HepG2 (cell line): ENCODE data around the gene KRTAP10-4. TPM values are rescaled to one million over a fixed set of nuclear protein-coding genes. Genes with fewer than 3 reads are reported as not detected.

Experiments used
- ATAC-seq: fragments of 200-7000 bp; cut with Tn5 transposase; 3 replicates; pipeline ENCODE4 v1.9.1; 2020; ENCODE audit warnings: mild to moderate bottlenecking, moderate library complexity
- BruUV-seq: library from RNA; stranded (reverse); fragments of 400-500 nt; replicated peaks from 2 replicates; lab custom pipeline; 2021; lab: Mats Ljungman, UMichigan
- CTCF ChIA-PET: fragments of 300-600 bp; formaldehyde crosslinking; extraction: SDS; loops from one replicate; lab custom pipeline; 2021; ENCODE audit warnings: low total read pairs, inconsistent platforms, low intra/inter-chr PET ratio; lab: Yijun Ruan, JAX
- POLR2A ChIA-PET: fragments of 350-600 bp; sonication (Branson Sonifier 250); formaldehyde crosslinking; loops from one replicate; lab custom pipeline; 2020; ENCODE audit warnings: antibody characterized with exemption, inconsistent platforms; lab: Yijun Ruan, JAX
- DNase-seq: peaks from one replicate; pipeline ENCODE4 v3.0.0-alpha.2; 2015; ENCODE audit warnings: low spot score
- FAIRE-seq: peaks from 3 replicates; lab custom pipeline; 2011; peaks lifted over from hg19 to GRCh38; lab: Jason Lieb, UNC
- H2AFZ ChIP-seq: one replicate; pipeline ENCODE4 v1.6.1; 2011; ENCODE audit warnings: low read length, inconsistent platforms
- H3K27ac ChIP-seq: fragments of 300-600 bp; 3 replicates; pipeline ENCODE4 v1.8.0; 2011; ENCODE audit warnings: mixed run types, mild to moderate bottlenecking, mixed read lengths, low read length, inconsistent platforms; ENCODE audit not compliant: insufficient read depth; ENCODE audit errors: extremely low read length
- H3K27me3 ChIP-seq, 2 experiments: fragments of 200-600 bp in 1 of 2; 2 replicates in 1 of 2; 3 replicates in 1 of 2; pipeline versions ENCODE4 v1.6.0 to v1.8.0; 2011; ENCODE audit warnings: low read length in 2 of 2, mild to moderate bottlenecking in 2 of 2, moderate library complexity in 2 of 2, inconsistent platforms in 1 of 2; ENCODE audit not compliant: insufficient read depth in 2 of 2, control insufficient read depth in 1 of 2
- H3K36me3 ChIP-seq, 2 experiments: fragments of 200-600 bp in 1 of 2; replicated peaks in 1 of 2; 2 replicates in 1 of 2; 3 replicates in 1 of 2; pipeline versions ENCODE4 v1.5.1 to v1.8.0; 2011; ENCODE audit warnings: low read length in 2 of 2, inconsistent platforms in 1 of 2; ENCODE audit not compliant: insufficient read depth in 2 of 2, control insufficient read depth in 1 of 2
- H3K4me1 ChIP-seq: 2 replicates; pipeline ENCODE4 v1.5.1; 2012; ENCODE audit warnings: low read length, inconsistent platforms; ENCODE audit not compliant: insufficient read depth
- H3K4me2 ChIP-seq: 2 replicates; pipeline ENCODE4 v1.6.0; 2011; ENCODE audit warnings: low read depth, low read length, inconsistent platforms
- H3K4me3 ChIP-seq, 3 experiments: fragments of 200-600 bp in 1 of 3; sonication (generic), shearing (Covaris generic) in 1 of 3; replicated peaks in 1 of 3; 2 replicates each; pipeline ENCODE4 v1.5.1; 2011 to 2016; ENCODE audit warnings: low read length in 3 of 3, inconsistent platforms in 2 of 3, low read depth in 2 of 3, mild to moderate bottlenecking in 2 of 3, control low read depth in 1 of 3, mixed read lengths in 1 of 3; ENCODE audit not compliant: insufficient read depth in 1 of 3
- H3K79me2 ChIP-seq: one replicate; pipeline ENCODE4 v1.6.1; 2011; ENCODE audit warnings: low read length, inconsistent platforms; ENCODE audit not compliant: insufficient read depth
- H3K9ac ChIP-seq: 2 replicates; pipeline ENCODE4 v1.6.0; 2011; ENCODE audit warnings: mild to moderate bottlenecking, low read depth, low read length, inconsistent platforms; ENCODE audit not compliant: insufficient read depth
- H3K9me3 ChIP-seq: 2 replicates; pipeline ENCODE4 v1.5.1; 2012; ENCODE audit warnings: mild to moderate bottlenecking, low read length
- H4K20me1 ChIP-seq: 2 replicates; pipeline ENCODE4 v1.6.0; 2011; ENCODE audit warnings: inconsistent platforms, mild to moderate bottlenecking, low read length, moderate library complexity; ENCODE audit not compliant: insufficient read depth
- MED1 ChIP-seq: sonication (generic); formaldehyde crosslinking; IDR thresholded peaks from 2 replicates; pipeline ENCODE4 v1.4.0; 2020; ENCODE audit warnings: missing genetic modification reagents
- TCF12 ChIP-seq, 2 experiments: fragments of 450-650 bp in 1 of 2; sonication (generic) in 1 of 2; formaldehyde crosslinking in 1 of 2; IDR thresholded peaks; 2 replicates each; pipeline versions ENCODE4 v1.6.1 to v1.8.0; 2017 to 2022; ENCODE audit warnings: antibody characterized with exemption in 1 of 2, mild to moderate bottlenecking in 1 of 2, missing genetic modification reagents in 1 of 2, moderate library complexity in 1 of 2
- TGIF2 ChIP-seq: IDR thresholded peaks from 2 replicates; pipeline ENCODE4 v1.6.1; 2016; ENCODE audit warnings: control low read depth, missing compliant biosample characterization
- ZNF10 ChIP-seq: sonication (generic); formaldehyde crosslinking; IDR thresholded peaks from 2 replicates; pipeline ENCODE4 v1.4.0; 2020; ENCODE audit warnings: mild to moderate bottlenecking, low read depth, missing genetic modification reagents, borderline replicate concordance
- WGBS: methylation state at CpG from one replicate; pipeline ENCODE4 v1.1.6; 2017; ENCODE audit warnings: low lambda C conversion rate; 5-methylcytosine and 5-hydroxymethylcytosine counted together
- in situ Hi-C: cut with HindIII; loops from 2 replicates; pipeline ENCODE4 v1.10.0; 2017; ENCODE audit warnings: low pct_unique_long_range_greater_than_20kb; ENCODE audit not compliant: extremely low pct_ligation_motif_present
- intact Hi-C: fragments of 100-400 bp; cut with micrococcal nuclease; formaldehyde crosslinking; loops from one replicate; pipeline ENCODE4 v1.10.0; 2022; ENCODE audit not compliant: unreplicated experiment
- polyA plus RNA-seq, 8 experiments: library from polyadenylated mRNA; depleted of rRNA in 3 of 8; stranded (reverse) in 7 of 8; unstranded in 1 of 8; fragments of >200 nt; fragmentation: Illumina TruSeq in 4 of 8; extraction: Trizol in 4 of 8; gene quantifications; 2 replicates each; pipeline versions ENCODE4 v1.2.1 to v1.2.3, GENCODE V29; 2011 to 2016; ENCODE audit warnings: low read depth in 4 of 8, missing spikeins in 1 of 8, mixed read lengths in 1 of 8; ENCODE audit not compliant: insufficient read depth in 1 of 8
- total RNA-seq, 5 experiments: library from RNA; depleted of rRNA; stranded (reverse); fragments of >200 nt; fragmentation: Illumina TruSeq; extraction: Trizol; gene quantifications; 2 replicates each; pipeline ENCODE4 v1.2.3, GENCODE V29; 2016; ENCODE audit warnings: low read depth in 1 of 5
- TF ChIP-seq, protein P1 (sequence below): IDR thresholded peaks from 2 replicates; pipeline ENCODE4 v1.6.1; 2016; ENCODE audit warnings: low read depth, control low read depth
- TF ChIP-seq, protein P2 (sequence below): sonication (generic); formaldehyde crosslinking; IDR thresholded peaks from 2 replicates; pipeline ENCODE4 v1.5.1; 2020; ENCODE audit warnings: mild to moderate bottlenecking, missing genetic modification reagents, borderline replicate concordance
- TF ChIP-seq, protein P3 (sequence below): sonication (generic); formaldehyde crosslinking; IDR thresholded peaks from 2 replicates; pipeline ENCODE4 v1.5.0; 2020; ENCODE audit warnings: mild to moderate bottlenecking, missing genetic modification reagents

The KRTAP10-4 gene
- total and polyA plus RNA-seq, 2 of the 13 experiments (the other 11 are each of a cell fraction or from before 2014, with no cell fraction given): not detected

DNA sequence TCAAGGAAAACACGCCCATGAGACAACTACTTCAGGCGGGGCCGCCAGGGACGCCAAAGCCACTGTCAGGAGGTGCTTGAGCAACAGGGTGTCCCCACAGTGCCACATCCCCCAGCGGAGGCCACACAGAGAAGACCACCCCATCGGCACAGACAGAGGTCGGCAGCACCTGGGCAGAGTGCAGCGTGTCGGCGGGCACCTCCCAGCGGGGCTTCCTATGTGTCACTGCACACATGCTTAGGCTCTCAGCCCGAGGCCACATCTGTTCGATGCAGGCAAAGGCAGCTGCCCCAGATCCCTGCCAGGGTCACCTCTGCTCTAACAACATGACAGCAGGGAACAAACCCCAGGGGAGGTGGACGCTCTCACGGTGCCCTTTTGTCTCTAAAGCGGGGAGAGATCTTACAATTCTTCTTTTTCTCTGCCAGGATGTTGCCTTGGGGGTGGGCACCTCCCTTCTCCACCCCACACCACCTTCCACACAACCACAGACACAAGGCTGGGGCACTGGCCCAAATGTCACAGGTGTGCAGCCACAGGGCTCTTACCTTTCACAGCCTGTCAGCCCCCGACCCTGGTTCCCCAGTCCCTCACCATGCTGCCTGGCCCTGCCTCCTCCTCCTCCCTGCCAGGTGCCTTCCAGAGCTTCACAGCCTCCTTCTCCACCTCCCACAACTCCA lies 42.5 kb downstream of the KRTAP10-4 start:
- FAIRE-seq (no peak), ATAC-seq (no peak)
- intact Hi-C loops: no loop called here
- CTCF ChIA-PET: no interaction called here
- BruUV-seq: no TSS peak
- Histone ChIP-seq H3K4me1 (no peaks in the 10 kb centered on the region), H4K20me1 (no peaks in the 10 kb centered on the region), H3K36me3 (no peaks in the 10 kb centered on the region), H3K4me2 (no peak overlapping the region), H3K79me2 (no peaks in the 10 kb centered on the region), H3K27ac (no peak overlapping the region), H3K9me3 (peaks cover 12% of the 10 kb centered on the region; the same call in 1 of the 2 replicates), H3K27me3 (peaks cover 1 to 28% of the 10 kb centered on the region in 2 experiments; a peak in 3 of 5 replicates)
- in situ Hi-C loops: no loop called here
- no peak for TF ChIP-seq ZNF10 (CRISPR knock-in tag)
- TF ChIP-seq, all 625 proteins: peak for 0
- no peak overlapping the region for H2AFZ ChIP-seq
- POLR2A ChIA-PET: no interaction called here
- no peak overlapping the region for H3K4me3 ChIP-seq
- WGBS: 34% methylated on average over 5 of the region's 17 CpGs
- no peak for DNase-seq
- no peak overlapping the region for H3K9ac ChIP-seq

DNA sequence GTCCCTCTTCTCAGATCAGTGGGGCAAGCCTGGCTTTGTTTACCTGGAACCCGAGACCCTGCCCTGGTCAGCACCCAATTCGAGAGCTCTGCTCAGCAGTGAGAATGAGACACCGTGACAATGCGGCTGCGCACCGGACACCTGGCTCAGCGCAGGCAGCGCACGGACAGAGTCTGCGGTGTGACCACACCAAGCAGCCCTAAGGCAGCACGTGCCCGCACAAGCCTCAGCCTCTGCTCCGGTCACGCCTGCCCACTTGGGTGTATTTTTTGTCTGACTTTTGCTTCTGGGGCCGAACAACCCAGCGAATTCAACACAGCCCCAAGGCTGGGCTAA lies 43.0 kb downstream of the KRTAP10-4 start:
- WGBS: 25% methylated on average over 3 of the region's 16 CpGs
- Histone ChIP-seq H4K20me1 (no peaks in the 10 kb centered on the region), H2AFZ (no peak overlapping the region), H3K27ac (no peak overlapping the region), H3K36me3 (no peaks in the 10 kb centered on the region), H3K9ac (no peak overlapping the region), H3K27me3 (peaks cover 1 to 28% of the 10 kb centered on the region in 2 experiments; a peak in 3 of 5 replicates), H3K4me3 (no peak overlapping the region), H3K4me1 (no peaks in the 10 kb centered on the region), H3K9me3 (peaks cover 6% of the 10 kb centered on the region; the same call in 1 of the 2 replicates), H3K4me2 (no peak overlapping the region), H3K79me2 (no peaks in the 10 kb centered on the region)
- intact Hi-C loops: no loop called here
- ATAC-seq (no peak), DNase-seq (no peak), FAIRE-seq (no peak)
- no TSS peak for BruUV-seq
- ChIA-PET POLR2A (no interaction called here), CTCF (no interaction called here)
- in situ Hi-C loops: no loop called here
- TF ChIP-seq, protein P1, sequence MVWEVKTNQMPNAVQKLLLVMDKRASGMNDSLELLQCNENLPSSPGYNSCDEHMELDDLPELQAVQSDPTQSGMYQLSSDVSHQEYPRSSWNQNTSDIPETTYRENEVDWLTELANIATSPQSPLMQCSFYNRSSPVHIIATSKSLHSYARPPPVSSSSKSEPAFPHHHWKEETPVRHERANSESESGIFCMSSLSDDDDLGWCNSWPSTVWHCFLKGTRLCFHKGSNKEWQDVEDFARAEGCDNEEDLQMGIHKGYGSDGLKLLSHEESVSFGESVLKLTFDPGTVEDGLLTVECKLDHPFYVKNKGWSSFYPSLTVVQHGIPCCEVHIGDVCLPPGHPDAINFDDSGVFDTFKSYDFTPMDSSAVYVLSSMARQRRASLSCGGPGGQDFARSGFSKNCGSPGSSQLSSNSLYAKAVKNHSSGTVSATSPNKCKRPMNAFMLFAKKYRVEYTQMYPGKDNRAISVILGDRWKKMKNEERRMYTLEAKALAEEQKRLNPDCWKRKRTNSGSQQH (CRISPR knock-in tag): no peak
- TF ChIP-seq, protein P2, sequence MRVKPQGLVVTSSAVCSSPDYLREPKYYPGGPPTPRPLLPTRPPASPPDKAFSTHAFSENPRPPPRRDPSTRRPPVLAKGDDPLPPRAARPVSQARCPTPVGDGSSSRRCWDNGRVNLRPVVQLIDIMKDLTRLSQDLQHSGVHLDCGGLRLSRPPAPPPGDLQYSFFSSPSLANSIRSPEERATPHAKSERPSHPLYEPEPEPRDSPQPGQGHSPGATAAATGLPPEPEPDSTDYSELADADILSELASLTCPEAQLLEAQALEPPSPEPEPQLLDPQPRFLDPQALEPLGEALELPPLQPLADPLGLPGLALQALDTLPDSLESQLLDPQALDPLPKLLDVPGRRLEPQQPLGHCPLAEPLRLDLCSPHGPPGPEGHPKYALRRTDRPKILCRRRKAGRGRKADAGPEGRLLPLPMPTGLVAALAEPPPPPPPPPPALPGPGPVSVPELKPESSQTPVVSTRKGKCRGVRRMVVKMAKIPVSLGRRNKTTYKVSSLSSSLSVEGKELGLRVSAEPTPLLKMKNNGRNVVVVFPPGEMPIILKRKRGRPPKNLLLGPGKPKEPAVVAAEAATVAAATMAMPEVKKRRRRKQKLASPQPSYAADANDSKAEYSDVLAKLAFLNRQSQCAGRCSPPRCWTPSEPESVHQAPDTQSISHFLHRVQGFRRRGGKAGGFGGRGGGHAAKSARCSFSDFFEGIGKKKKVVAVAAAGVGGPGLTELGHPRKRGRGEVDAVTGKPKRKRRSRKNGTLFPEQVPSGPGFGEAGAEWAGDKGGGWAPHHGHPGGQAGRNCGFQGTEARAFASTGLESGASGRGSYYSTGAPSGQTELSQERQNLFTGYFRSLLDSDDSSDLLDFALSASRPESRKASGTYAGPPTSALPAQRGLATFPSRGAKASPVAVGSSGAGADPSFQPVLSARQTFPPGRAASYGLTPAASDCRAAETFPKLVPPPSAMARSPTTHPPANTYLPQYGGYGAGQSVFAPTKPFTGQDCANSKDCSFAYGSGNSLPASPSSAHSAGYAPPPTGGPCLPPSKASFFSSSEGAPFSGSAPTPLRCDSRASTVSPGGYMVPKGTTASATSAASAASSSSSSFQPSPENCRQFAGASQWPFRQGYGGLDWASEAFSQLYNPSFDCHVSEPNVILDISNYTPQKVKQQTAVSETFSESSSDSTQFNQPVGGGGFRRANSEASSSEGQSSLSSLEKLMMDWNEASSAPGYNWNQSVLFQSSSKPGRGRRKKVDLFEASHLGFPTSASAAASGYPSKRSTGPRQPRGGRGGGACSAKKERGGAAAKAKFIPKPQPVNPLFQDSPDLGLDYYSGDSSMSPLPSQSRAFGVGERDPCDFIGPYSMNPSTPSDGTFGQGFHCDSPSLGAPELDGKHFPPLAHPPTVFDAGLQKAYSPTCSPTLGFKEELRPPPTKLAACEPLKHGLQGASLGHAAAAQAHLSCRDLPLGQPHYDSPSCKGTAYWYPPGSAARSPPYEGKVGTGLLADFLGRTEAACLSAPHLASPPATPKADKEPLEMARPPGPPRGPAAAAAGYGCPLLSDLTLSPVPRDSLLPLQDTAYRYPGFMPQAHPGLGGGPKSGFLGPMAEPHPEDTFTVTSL (CRISPR knock-in tag): no peak
- TF ChIP-seq TCF12 (IDR thresholded peaks at IDR 0.05) (no peak), TCF12 (CRISPR knock-in tag; IDR thresholded peaks at IDR 0.05) (no peak), TGIF2 (CRISPR knock-in tag) (no peak), MED1 (CRISPR knock-in tag) (no peak)
- TF ChIP-seq, protein P3, sequence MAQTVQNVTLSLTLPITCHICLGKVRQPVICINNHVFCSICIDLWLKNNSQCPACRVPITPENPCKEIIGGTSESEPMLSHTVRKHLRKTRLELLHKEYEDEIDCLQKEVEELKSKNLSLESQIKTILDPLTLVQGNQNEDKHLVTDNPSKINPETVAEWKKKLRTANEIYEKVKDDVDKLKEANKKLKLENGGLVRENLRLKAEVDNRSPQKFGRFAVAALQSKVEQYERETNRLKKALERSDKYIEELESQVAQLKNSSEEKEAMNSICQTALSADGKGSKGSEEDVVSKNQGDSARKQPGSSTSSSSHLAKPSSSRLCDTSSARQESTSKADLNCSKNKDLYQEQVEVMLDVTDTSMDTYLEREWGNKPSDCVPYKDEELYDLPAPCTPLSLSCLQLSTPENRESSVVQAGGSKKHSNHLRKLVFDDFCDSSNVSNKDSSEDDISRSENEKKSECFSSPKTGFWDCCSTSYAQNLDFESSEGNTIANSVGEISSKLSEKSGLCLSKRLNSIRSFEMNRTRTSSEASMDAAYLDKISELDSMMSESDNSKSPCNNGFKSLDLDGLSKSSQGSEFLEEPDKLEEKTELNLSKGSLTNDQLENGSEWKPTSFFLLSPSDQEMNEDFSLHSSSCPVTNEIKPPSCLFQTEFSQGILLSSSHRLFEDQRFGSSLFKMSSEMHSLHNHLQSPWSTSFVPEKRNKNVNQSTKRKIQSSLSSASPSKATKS (CRISPR knock-in tag): no peak
